GM23248 (cell line): ENCODE results near the gene ST3GAL5.

Source experiments
- EZH2 ChIP-seq: fragments of 200-600 bp; sonication (generic); IDR thresholded peaks from 2 replicates; pipeline ENCODE4 v1.6.1; 2018; ENCODE audit warnings: antibody characterized with exemption, mild to moderate bottlenecking; ENCODE audit not compliant: insufficient read depth, poor library complexity, severe bottlenecking
- EZH2phosphoT487 ChIP-seq: fragments of 200-600 bp; sonication (generic); IDR thresholded peaks from 2 replicates; pipeline ENCODE4 v1.6.1; 2018; ENCODE audit warnings: antibody characterized with exemption, moderate library complexity, mild to moderate bottlenecking, low read depth; ENCODE audit not compliant: insufficient read depth

- TF ChIP-seq EZH2 (no peak), EZH2phosphoT487 (no peak)
Measured at GRCh38 chr2:85843543-85843942, 45.2 kb downstream of the ST3GAL5 start.
